GM10248 (cell line): ENCODE results near the gene TRIM16.
"Not testable (repeated sequence)": the region's sequence is repeated elsewhere in the genome, so short reads cannot be mapped to it uniquely, and the experiment has no call there.

Experiments used
- CTCF ChIA-PET: fragments of 300-600 bp; sonication (Branson Sonifier 250); formaldehyde crosslinking; extraction: SDS; loops from one replicate; lab custom pipeline; 2021; ENCODE audit warnings: antibody characterized with exemption; lab: Yijun Ruan, JAX
- POLR2A ChIA-PET: fragments of 350-650 bp; sonication (Branson Sonifier 250); formaldehyde crosslinking; extraction: SDS; loops from one replicate; lab custom pipeline; 2020; ENCODE audit warnings: antibody characterized with exemption; lab: Yijun Ruan, JAX
- DNase-seq: peaks from one replicate; pipeline ENCODE4 v3.0.0; 2012; ENCODE audit errors: extremely low spot score

The TRIM16 gene

DNA sequence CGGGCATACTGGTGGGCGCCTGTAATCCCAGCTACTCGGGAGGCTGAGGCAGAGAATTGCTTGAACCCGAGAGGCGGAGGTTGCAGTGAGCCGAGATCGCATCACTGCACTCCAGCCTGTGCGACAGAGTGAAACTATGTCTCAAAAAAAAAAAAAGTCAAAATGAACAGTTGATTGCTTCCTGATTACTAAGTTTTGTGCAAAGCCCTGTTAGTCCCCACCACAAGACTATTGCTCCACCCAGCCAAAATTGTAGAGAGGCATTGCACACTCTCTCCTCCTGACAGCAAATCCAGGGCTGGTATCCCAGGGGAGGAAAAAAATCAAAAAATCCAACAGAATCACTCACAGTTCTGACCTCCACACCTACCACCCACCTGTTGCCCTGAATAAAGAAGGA lies 91.2 kb downstream of the TRIM16 start:
- CTCF ChIA-PET, POLR2A ChIA-PET, DNase-seq: not testable (repeated sequence)

DNA sequence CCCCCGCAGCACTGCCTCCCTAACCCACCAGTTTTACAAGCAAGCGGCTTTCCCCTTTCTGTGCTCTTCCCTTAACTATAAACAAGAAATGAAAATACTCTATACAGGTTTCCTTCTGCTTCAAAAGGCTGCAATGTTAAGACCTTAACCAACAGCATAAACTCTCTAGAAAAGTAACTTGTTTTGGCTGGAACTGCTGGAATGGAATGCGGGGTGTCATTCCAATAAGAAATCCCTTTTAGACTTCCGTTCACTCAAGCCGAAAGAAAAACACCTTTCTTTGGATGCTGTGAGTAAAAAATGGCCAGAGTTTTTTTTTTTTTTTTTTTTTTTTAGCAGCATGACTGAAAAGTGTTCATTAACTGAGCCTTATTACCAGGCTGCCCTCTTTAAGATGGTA lies 92.1 kb downstream of the TRIM16 start:
- POLR2A ChIA-PET, CTCF ChIA-PET, DNase-seq: not testable (repeated sequence)

DNA sequence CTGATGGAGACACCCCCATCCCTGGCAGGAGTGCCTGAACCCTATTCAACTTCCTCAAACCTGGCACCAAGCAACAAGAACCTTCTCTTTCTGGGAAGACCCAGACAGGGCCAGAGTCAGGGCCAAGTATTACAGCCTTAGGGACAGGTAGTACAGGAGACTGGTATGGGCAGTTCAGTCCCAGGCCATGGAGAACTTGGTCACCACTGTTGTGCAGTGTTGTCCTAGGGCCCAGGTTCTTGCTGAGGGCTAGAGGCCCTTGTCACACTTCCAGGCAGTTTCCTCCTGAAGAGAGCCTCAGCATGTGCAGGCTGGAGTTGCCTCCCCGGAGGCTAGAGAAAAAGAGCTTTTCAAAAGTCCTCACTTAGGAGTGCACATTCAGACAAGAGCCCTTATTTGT lies 93.3 kb downstream of the TRIM16 start:
- DNase-seq, CTCF ChIA-PET, POLR2A ChIA-PET: not testable (repeated sequence)

DNA sequence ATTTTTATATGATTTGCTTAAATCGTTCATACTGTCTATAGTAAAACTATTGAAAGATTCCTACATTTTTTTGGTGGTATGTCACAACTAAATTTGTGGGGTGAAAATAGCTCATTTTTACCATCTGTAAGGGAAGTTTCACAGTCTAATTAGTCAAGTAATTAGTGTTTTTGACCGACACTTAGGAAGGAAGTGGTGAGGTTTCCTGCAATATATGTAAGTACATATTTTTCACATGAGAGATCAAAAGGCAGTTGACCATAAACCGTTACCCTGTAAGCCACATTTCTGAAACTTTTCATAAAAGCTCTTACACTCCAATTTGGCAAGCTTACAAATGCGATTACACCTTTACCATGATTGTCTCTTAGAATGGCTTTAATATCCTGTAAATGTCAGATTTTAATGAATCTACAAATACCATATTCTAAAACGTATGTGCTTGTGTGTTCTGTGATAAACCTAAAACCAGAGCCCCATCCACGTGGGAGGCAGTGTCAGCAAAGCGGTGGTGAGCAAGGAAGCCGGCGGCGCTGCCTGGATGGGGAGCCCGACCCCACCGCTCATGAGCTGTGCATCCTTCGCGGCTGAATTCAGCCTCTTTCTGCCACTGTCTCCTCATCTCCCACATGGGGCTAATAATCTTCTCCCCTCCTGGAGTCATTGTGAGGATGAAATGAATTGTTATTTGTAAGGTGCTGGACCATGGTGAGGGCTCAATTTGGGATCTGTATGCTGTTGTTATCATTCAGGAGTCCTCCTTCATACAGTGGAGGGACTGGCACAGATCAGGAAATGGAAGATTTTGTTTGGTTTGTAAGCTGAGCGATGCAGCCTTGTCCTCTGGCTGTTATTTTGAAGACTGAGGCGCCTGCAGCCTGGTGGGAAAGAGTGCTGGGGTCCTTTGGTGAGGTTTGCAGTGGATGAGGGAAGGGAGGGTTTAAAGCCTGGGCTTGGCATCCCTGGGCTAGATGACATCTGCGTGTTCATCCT lies 94.3 kb downstream of the TRIM16 start:
- CTCF ChIA-PET, DNase-seq, POLR2A ChIA-PET: not testable (repeated sequence)

DNA sequence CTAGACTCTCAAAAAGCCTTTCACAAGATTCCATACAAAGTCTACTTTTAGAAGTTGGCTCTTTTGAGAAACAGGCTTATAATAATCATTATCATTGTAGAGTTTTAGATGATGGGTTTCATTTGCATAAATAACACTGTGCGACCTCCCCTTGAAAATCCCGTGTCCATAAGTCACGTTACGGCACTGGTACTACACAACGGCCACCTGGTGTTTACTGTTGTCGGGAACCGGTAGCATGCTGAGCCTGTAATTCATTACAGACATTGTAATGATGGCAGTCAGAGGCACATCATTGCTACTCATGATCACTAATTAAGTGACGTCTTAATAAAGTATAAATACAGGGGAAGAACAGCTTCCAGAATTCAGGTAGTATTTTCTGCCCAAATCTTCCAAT lies 96.1 kb downstream of the TRIM16 start:
- POLR2A ChIA-PET, CTCF ChIA-PET, DNase-seq: not testable (repeated sequence)

DNA sequence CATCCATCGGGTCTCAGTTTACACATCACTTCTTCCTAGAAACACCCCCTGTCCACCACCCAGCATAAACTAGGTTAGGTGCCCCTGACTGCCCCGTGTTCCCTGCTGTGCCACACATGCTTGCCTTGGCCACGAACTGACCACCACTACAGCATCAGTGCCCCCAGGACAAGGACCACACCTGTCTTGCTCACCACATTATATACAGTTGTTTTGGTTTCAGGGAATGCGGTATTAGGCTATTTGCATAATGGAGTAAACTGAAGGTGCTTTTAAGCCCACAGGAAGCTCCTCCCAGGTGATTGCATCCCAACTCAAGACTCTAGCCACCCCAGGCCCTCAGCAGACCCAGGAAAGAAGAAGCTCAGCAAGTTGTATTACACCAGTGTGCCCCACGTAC lies 100.8 kb downstream of the TRIM16 start:
- CTCF ChIA-PET, POLR2A ChIA-PET, DNase-seq: not testable (repeated sequence)

DNA sequence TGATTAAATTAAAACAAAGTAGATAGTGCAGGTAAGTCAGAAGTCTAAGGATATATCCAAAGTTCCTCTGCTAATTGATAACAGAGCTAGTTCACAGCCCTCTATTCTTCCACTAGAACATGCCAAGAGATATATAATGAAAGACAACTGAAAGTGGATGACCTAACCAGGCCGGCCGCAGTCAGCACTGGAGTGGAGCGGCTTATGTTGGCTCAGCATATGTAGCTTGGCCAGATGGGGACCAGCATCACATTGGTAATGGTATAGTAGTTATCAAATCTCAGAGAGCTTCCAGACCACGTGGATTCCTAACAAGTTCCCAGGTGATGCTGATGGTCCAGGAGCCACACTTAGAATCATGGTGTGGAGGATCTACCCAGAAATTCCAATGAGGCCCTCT lies 102.6 kb downstream of the TRIM16 start:
- CTCF ChIA-PET, DNase-seq, POLR2A ChIA-PET: not testable (repeated sequence)
